Epithelial cell of esophagus (primary cell): ENCODE measurements around the gene UST.
"Not testable (repeated sequence)": the region's sequence is repeated elsewhere in the genome, so short reads cannot be mapped to it uniquely, and the experiment has no call there.

Experiments
- DNase-seq: peaks from one replicate; pipeline ENCODE4 v3.0.0; 2010; ENCODE audit warnings: low read depth
- H3K4me3 ChIP-seq: 2 replicates; pipeline ENCODE4 v1.5.1; 2011; ENCODE audit warnings: mild to moderate bottlenecking, low read length, control low read depth
- CTCF ChIP-seq: IDR thresholded peaks from 2 replicates; pipeline ENCODE4 v1.5.1; 2011; ENCODE audit warnings: low read depth, mild to moderate bottlenecking, low read length, control low read depth, inconsistent platforms; ENCODE audit not compliant: insufficient read depth; ENCODE audit errors: missing control alignments

UST gene

GRCh38 chr6:148745926-148746325 lies 904 bp upstream of the UST start:
- TF ChIP-seq CTCF: no peak
- peak; percentile 54 for DNase-seq
- H3K4me3 ChIP-seq: peak overlapping the region; percentile 67

- DNase-seq: no peak
- peak overlapping the region; percentile 67 for H3K4me3 ChIP-seq
- TF ChIP-seq CTCF: no peak
These were observed 278 bp downstream of the UST start for GRCh38 chr6:148747145-148747470.

- peak; percentile 51 for DNase-seq
- peak overlapping the region; percentile 67 for H3K4me3 ChIP-seq
- no peak for TF ChIP-seq CTCF
These were observed 788 bp downstream of the UST start for GRCh38 chr6:148747471-148748165.

- DNase-seq: no peak
- H3K4me3 ChIP-seq: no peak overlapping the region
- TF ChIP-seq CTCF: no peak
These were observed 2.8 kb downstream of the UST start for GRCh38 chr6:148749674-148750073.

- H3K4me3 ChIP-seq: no peak overlapping the region
- TF ChIP-seq CTCF: no peak
- peak; percentile 74 for DNase-seq
These were observed 4.3 kb downstream of the UST start for GRCh38 chr6:148750838-148751792.

- DNase-seq: no peak
- no peak for TF ChIP-seq CTCF
- H3K4me3 ChIP-seq: no peak overlapping the region
These were observed 5.0 kb downstream of the UST start for GRCh38 chr6:148751793-148752170.

- H3K4me3 ChIP-seq, DNase-seq: not testable (repeated sequence)
These were observed 8.5 kb downstream of the UST start for GRCh38 chr6:148755379-148755778.
